ENCODE data around the gene SERTAD1. TPM values are rescaled to one million over a fixed set of nuclear protein-coding genes. Genes with fewer than 3 reads are reported as not detected.

Gene SERTAD1
- polyA plus RNA-seq, 3 donors, result 21.0 to 55.9 (median 21.6) TPM

GRCh38 chr19:40422748-40423566 is 2.8 kb downstream of the SERTAD1 start:
- Histone ChIP-seq H3K9me3 (replicated peaks in 1 of 2; ENCODE audit: control insufficient read depth in 1 of 2, insufficient read depth in 1 of 2, low read length in 2 of 2) (no peaks in the 10 kb centered on the region), H3K4me1 (ENCODE audit: control insufficient read depth in 1 of 2, insufficient read depth in 2 of 2, low read length in 2 of 2) (peaks cover 19 to 36% of the 10 kb centered on the region in 2 donors), H2AFZ (ENCODE audit: insufficient read depth, low read depth, low read length, poor library complexity, severe bottlenecking) (no peak overlapping the region), H3K27me3 (ENCODE audit: control insufficient read depth in 2 of 2, insufficient read depth in 2 of 2, low read length in 2 of 2) (no peaks in the 10 kb centered on the region), H3K36me3 (replicated peaks in 1 of 2; ENCODE audit: control insufficient read depth in 1 of 2, insufficient read depth in 2 of 2, low read length in 2 of 2) (peaks cover 12 to 13% of the 10 kb centered on the region in 2 donors), H3K27ac (ENCODE audit: low read depth in 1 of 2, low read length in 2 of 2) (no peak overlapping the region), H3K4me2 (replicated peaks; ENCODE audit: extremely low read depth, low read length, poor library complexity, severe bottlenecking) (no peak overlapping the region), H3K9ac (ENCODE audit: insufficient read depth, low read length, poor library complexity, severe bottlenecking) (no peak overlapping the region), H4K20me1 (ENCODE audit: insufficient read depth, low read length) (peaks cover 22% of the 10 kb centered on the region), H3K79me2 (ENCODE audit: insufficient read depth, low read length) (peaks cover 37% of the 10 kb centered on the region), H3K4me3 (replicated peaks in 1 of 3; ENCODE audit: low read depth in 2 of 3, low read length in 3 of 3) (no peak overlapping the region)
- no peak for DNase-seq
- Mint-ChIP-seq H3K9me3 (no peaks in the 10 kb centered on the region), H3K4me1 (peaks cover 30% of the 10 kb centered on the region), H3K27me3 (ENCODE audit: low read depth in 3 of 3) (peaks cover 0 to 5% (median under 1%) of the 10 kb centered on the region in 3 donors), H3K4me3 (no peak overlapping the region), H3K27ac (peak overlapping the region in 2 of 7 donors; percentile 62 to 95), H3K36me3 (peaks cover 14 to 15% of the 10 kb centered on the region in 2 donors)
- intact Hi-C loops (cut with micrococcal nuclease), result loop anchor here in 1 of 2 donors (10.0 kb wide), 1 partner anchor 118 kb away; no protein-coding TSS in a partner anchor
- no peak for TF ChIP-seq CTCF (IDR thresholded peaks at IDR 0.05)
- WGBS (ENCODE audit: insufficient coverage), result 96% methylated on average over 25 of the region's 31 CpGs

DNA sequence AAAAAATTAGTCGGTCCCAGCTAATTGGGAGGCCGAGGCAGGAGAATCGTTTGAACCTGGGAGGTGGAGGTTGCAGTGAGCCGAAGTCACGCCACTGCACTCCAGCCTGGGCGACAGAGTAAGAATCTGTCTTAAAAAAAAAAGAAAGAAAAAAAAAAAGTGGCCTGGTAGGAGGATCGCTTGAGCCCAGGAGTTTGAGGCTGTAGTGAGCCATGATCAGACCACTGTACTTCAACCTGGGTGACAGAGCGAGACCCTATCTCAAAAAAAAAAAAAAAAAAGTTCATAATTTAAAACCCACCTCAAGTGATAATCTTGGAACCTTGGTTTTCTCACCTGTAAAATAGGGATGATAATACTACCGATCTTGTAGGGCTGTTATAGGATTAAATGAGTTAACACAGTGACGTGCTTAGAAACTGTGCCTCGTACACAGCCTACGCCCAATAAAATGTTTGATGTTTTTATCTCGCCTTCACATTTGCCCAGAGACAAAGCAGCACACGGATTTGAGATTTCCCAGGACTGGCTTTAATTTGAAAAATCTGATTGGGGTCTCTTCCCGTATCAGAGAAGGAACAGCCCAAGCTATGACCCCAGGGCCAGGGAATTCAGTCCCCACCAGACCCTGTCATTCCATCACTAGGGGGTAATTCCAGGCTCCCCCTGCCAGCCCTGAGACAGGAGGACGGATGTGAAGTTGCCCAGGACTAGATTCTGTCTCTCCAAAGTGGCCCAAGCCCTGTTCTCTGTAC is 3.6 kb downstream of the SERTAD1 start:
- peaks cover 37% of the 10 kb centered on the region for H3K4me1 Mint-ChIP-seq

More for the DNA sequence above, 3.6 kb downstream of the SERTAD1 start:
- Mint-ChIP-seq H3K9me3 (no peaks in the 10 kb centered on the region), H3K27ac (peak overlapping the region in 5 of 7 donors; percentile 35 to 95 (median 83)), H3K36me3 (peaks cover 14 to 15% of the 10 kb centered on the region in 2 donors), H3K4me3 (no peak overlapping the region), H3K27me3 (ENCODE audit: low read depth in 3 of 3) (peaks cover 0 to 4% (median 1%) of the 10 kb centered on the region in 3 donors)
- peaks cover 27 to 44% of the 10 kb centered on the region in 2 donors for H3K4me1 ChIP-seq (ENCODE audit: control insufficient read depth in 1 of 2, insufficient read depth in 2 of 2, low read length in 2 of 2)
- H3K27ac ChIP-seq (ENCODE audit: low read depth in 1 of 2, low read length in 2 of 2), result peak overlapping the region in 1 of 2 donors; percentile 88
- no peaks in the 10 kb centered on the region for H3K9me3 ChIP-seq (replicated peaks in 1 of 2; ENCODE audit: control insufficient read depth in 1 of 2, insufficient read depth in 1 of 2, low read length in 2 of 2)
- no peak overlapping the region for H2AFZ ChIP-seq (ENCODE audit: insufficient read depth, low read depth, low read length, poor library complexity, severe bottlenecking)
- no peak overlapping the region for H3K4me2 ChIP-seq (replicated peaks; ENCODE audit: extremely low read depth, low read length, poor library complexity, severe bottlenecking)
- H3K4me3 ChIP-seq (replicated peaks in 1 of 3; ENCODE audit: low read depth in 2 of 3, low read length in 3 of 3), result no peak overlapping the region
- peaks cover 22% of the 10 kb centered on the region for H4K20me1 ChIP-seq (ENCODE audit: insufficient read depth, low read length)
- 92% methylated on average over 7 of the region's 16 CpGs for WGBS (ENCODE audit: insufficient coverage)
- H3K79me2 ChIP-seq (ENCODE audit: insufficient read depth, low read length), result peaks cover 37% of the 10 kb centered on the region
- H3K9ac ChIP-seq (ENCODE audit: insufficient read depth, low read length, poor library complexity, severe bottlenecking), result no peak overlapping the region
- no peaks in the 10 kb centered on the region for H3K27me3 ChIP-seq (ENCODE audit: control insufficient read depth in 2 of 2, insufficient read depth in 2 of 2, low read length in 2 of 2)
- H3K36me3 ChIP-seq (replicated peaks in 1 of 2; ENCODE audit: control insufficient read depth in 1 of 2, insufficient read depth in 2 of 2, low read length in 2 of 2), result peaks cover 12 to 13% of the 10 kb centered on the region in 2 donors
- intact Hi-C loops (cut with micrococcal nuclease), result loop anchor here in 1 of 2 donors (2.0 to 10.0 kb wide), 2 partner anchors 43 to 117 kb away; partner anchors contain the start of gene BLVRB
- DNase-seq, result no peak
- TF ChIP-seq CTCF (IDR thresholded peaks at IDR 0.05), result no peak
